AG09309 (cell line): ENCODE measurements around the gene PDLIM7.

Source experiments
- DNase-seq: peaks from one replicate; pipeline ENCODE4 v3.0.0-alpha.2; 2010; ENCODE audit warnings: low read depth
- H3K4me3 ChIP-seq: 2 replicates; pipeline ENCODE4 v1.5.1; 2011; ENCODE audit warnings: mild to moderate bottlenecking, low read depth, low read length, moderate library complexity; ENCODE audit not compliant: control insufficient read depth
- TF ChIP-seq, protein P1 (sequence below): IDR thresholded peaks from 2 replicates; pipeline ENCODE4 v1.5.1; 2011; ENCODE audit warnings: mild to moderate bottlenecking, low read depth, low read length, inconsistent platforms; ENCODE audit not compliant: insufficient read depth, control insufficient read depth; ENCODE audit errors: missing control alignments

PDLIM7 gene

DNA sequence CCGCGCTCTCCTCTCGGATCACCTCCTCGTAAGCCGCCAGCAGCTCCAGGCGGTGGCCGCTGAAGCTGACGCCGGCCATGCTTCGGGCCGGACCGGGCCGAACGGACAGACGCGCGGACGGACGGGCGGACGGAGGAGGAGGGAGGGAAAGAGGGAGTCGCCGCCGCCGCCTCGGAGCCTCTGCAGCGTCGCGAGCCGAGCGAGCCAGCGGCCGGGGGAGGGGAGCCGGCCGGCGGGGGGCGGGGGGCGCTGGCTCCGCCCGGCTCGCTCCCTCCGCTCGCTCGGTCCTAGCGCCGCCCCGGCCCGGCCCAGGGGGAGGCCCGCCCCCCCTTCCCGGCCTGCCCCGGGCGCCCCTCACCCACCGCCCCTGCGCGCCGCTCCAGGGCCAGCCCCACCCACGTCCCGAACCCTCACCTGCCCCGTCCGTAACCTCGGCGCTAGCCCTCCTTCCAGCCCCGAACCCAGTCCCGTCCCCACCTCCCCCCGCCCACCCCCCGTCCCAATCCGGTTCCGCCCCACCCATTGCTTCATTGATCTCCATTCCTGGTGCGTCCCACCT, 23.9 kb downstream of the PDLIM7 start, which contains the start of gene DBN1:
Gene DBN1, minus strand, starts transcription at position 192 of the 559 bp plus-strand sequence. Its CDS starts 113 bp downstream, at position 79.
- H3K4me3 ChIP-seq = peak within 1 kb of the TSS; percentile 92
- TF ChIP-seq, protein P1, sequence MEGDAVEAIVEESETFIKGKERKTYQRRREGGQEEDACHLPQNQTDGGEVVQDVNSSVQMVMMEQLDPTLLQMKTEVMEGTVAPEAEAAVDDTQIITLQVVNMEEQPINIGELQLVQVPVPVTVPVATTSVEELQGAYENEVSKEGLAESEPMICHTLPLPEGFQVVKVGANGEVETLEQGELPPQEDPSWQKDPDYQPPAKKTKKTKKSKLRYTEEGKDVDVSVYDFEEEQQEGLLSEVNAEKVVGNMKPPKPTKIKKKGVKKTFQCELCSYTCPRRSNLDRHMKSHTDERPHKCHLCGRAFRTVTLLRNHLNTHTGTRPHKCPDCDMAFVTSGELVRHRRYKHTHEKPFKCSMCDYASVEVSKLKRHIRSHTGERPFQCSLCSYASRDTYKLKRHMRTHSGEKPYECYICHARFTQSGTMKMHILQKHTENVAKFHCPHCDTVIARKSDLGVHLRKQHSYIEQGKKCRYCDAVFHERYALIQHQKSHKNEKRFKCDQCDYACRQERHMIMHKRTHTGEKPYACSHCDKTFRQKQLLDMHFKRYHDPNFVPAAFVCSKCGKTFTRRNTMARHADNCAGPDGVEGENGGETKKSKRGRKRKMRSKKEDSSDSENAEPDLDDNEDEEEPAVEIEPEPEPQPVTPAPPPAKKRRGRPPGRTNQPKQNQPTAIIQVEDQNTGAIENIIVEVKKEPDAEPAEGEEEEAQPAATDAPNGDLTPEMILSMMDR = no peak
- DNase-seq = no peak

DNA sequence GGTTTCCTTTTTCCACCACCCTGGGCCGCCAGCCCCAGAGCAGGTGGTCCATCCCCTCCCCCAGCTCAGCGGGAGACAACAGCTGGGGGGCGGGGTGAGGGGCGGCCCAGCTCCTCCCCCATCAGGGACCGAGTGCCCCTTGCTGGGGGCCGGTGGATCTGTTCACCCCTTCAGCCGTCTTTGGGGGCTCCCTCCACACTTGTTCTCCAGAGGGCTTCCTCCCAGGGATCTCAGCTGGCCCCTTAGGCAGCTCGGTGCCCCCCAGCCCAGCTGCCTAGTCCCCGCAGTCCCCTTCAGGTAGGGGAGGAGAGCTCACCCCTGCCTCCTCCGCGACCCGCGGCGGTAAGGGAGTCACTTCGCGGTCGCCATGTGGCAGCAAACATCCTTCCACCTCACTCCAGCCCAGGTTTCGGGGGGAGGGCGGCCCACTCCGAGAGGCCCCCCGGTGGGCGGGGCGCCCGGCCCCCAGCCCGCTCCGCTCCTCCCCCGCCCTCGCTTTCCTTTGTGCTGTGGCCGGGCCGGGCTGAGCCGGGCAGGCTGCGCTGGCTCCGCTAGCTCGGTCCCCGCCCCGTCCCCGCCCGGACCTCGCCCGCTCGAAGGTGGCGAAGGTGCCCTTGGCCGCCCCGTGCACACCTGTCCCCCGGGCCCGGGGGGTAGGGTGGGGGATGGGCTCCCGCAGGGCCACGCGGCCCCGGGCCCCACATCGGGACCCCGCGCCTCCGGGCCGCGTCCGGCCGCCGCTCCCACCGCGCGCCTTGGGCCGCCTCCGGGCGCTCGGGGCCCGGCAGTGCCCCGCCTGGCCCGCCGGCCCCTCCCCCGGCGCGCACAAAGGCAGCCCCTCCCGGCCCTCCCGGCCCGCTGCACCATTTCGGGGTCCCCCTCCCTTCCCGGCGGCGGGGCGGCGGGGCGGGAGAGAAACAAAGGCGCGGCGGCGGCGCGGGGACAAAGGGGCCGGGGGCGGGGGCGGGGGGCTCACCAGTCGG, 24.7 kb downstream of the PDLIM7 start:
- no peak for DNase-seq
- TF ChIP-seq, protein P1 = no peak
- peak overlapping the region; percentile 92 for H3K4me3 ChIP-seq

- DNase-seq = no peak
- H3K4me3 ChIP-seq = peak overlapping the region; percentile 92
- TF ChIP-seq, protein P1 = no peak
Observed at GRCh38 chr5:177471610-177472356, 25.6 kb downstream of the PDLIM7 start.

DNA sequence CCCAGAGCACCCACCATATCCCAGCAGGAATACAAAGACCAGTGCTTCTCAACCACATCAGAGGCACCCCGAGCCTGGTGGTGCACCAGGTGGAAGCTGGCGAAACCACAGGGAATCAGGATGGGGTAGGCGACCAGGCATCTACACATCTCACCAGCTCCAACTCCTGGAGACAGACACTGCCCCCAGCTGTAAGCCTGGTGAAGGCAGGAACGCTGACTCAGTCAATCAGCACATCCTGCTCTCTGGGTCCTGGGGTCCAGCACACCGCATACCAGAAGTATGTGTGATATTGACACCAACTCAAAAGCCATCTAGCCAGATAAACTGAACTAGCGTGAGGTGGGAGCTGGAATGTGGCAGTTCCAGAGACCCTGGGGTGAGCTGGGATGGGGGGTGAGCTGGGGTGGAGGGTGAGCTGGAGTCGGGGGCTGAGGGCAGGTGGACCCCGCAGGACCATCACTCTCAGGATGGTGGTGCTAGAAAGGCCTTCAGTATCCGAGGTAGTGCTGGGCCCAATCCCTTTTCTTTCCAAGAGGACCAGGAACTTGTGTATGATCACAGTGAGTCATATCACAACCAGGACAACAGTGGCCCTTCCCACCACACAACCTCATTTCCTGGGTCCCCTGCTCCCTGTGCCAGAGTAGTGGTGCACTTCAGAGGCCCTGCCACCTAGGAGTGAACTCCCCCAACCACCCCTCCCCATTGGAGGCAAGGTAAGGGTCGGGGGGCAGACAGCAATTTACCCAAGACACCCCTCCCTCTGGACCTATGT, 26.5 kb downstream of the PDLIM7 start:
- TF ChIP-seq, protein P1 = no peak
- no peak for DNase-seq
- H3K4me3 ChIP-seq = peak overlapping the region; percentile 5

DNA sequence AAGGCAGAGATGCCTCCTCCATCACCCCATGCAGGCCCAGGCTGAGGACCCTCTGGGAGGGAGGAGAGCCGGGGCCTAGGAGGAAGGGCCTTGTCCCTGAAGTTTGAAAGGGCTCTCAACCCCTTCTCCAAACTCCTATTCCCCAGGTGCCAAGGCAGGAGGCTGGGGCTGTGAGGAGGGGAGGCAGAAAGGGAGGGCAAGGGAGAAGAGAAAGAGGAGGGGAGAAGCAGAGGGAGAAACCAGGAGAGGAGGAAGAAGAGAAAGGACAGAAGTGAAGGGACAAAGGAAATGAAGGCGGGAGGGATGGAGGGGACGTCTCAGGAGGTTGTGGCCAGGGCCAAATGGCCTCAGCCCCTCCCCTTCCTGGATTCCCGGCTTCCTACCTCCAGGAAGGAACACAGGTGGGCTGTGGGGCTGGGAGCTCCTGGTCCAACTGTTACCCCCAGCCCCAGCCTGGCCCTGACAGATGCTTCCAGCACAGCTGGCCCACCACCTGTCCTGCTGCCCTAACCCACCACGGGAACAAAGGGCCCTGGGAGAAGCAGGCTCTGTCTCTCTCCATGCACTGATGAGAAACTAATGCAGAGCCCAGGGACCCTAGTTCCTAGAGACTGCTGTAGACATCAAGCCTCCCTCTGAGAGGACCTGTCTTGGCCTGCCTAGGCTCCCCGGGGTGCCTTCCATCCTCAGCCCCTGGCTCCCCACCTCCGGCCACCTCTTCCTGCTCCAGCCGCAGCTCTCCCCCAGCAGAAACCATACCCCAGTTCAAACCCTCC, 27.5 kb downstream of the PDLIM7 start:
- TF ChIP-seq, protein P1 = no peak
- DNase-seq = no peak
- H3K4me3 ChIP-seq = no peak overlapping the region
